ENCODE data around the gene CYFIP1.

- TF ChIP-seq, protein P1, sequence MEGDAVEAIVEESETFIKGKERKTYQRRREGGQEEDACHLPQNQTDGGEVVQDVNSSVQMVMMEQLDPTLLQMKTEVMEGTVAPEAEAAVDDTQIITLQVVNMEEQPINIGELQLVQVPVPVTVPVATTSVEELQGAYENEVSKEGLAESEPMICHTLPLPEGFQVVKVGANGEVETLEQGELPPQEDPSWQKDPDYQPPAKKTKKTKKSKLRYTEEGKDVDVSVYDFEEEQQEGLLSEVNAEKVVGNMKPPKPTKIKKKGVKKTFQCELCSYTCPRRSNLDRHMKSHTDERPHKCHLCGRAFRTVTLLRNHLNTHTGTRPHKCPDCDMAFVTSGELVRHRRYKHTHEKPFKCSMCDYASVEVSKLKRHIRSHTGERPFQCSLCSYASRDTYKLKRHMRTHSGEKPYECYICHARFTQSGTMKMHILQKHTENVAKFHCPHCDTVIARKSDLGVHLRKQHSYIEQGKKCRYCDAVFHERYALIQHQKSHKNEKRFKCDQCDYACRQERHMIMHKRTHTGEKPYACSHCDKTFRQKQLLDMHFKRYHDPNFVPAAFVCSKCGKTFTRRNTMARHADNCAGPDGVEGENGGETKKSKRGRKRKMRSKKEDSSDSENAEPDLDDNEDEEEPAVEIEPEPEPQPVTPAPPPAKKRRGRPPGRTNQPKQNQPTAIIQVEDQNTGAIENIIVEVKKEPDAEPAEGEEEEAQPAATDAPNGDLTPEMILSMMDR (IDR thresholded peaks at IDR 0.05): no peak
- TF ChIP-seq SIN3A (IDR thresholded peaks at IDR 0.05; ENCODE audit: borderline replicate concordance, insufficient read depth, low read depth, low read length) (no peak), REST (IDR thresholded peaks at IDR 0.05; ENCODE audit: insufficient read depth in 1 of 2, low read depth in 2 of 2, low read length in 1 of 2) (no peak), POLR2AphosphoS5 (IDR thresholded peaks at IDR 0.05; ENCODE audit: low read depth, low read length) (no peak), TCF7L2 (IDR thresholded peaks at IDR 0.05; ENCODE audit: low read depth, low read length) (no peak)
Measured at GRCh38 chr15:22954798-22955543, 25.2 kb downstream of the CYFIP1 start.
